CD4-positive, alpha-beta T cell treated with Interleukin-4 for 1 hour (primary cell): ENCODE data around the gene ZNF428.
"Not testable (repeated sequence)": the region's sequence is repeated elsewhere in the genome, so short reads cannot be mapped to it uniquely, and the experiment has no call there.

Experiments
- DNase-seq, 2 donors: peaks; one replicate each; pipeline ENCODE4 v3.0.0-alpha.2; 2020 to 2022

The ZNF428 gene, protein sequence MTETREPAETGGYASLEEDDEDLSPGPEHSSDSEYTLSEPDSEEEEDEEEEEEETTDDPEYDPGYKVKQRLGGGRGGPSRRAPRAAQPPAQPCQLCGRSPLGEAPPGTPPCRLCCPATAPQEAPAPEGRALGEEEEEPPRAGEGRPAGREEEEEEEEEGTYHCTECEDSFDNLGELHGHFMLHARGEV

DNA sequence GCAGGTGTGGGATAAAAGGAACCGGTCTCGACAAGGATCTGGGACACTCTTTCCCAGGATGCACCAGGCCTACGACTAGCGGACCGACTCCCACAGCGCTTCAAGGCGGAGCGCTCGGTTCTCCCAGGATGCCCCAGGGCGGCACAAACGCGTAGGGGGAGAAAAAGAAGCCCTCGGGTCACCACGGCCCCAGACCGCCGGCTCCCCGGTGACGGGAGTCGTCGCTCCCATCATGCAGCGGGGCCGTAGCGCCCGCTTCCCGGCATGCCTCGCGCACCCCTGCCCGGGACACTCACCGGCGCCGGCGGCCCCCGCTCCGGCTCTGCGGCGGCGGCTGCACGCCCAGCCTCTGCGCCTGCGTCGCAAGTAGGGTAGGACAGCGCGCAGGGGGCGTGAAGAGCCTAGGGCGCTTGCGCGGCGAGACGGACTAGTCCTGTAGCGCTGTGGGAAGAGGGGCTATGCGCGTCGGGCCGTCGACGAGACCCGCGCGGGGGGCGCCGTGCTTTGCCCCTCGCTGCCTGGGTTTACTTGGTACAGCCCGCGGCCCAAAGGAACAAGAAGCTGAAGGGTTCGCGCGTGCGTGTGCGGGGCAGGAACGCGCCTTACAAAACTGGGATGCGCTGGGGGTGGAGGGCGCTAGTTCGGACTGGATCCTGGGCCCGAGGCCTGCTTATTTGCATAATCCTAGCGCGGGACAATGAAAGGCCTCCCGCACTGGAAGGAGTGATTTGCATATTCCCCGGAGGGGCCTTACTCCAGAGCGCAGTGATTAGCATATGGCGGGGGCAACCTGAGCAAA lies at the start of gene ZNF428:
ZNF428 (minus strand) TSS at position 368 of the 799 bp plus-strand sequence. CDS start 5,325 bp downstream, outside the sequence.
- DNase-seq: peak; percentile 90

DNA sequence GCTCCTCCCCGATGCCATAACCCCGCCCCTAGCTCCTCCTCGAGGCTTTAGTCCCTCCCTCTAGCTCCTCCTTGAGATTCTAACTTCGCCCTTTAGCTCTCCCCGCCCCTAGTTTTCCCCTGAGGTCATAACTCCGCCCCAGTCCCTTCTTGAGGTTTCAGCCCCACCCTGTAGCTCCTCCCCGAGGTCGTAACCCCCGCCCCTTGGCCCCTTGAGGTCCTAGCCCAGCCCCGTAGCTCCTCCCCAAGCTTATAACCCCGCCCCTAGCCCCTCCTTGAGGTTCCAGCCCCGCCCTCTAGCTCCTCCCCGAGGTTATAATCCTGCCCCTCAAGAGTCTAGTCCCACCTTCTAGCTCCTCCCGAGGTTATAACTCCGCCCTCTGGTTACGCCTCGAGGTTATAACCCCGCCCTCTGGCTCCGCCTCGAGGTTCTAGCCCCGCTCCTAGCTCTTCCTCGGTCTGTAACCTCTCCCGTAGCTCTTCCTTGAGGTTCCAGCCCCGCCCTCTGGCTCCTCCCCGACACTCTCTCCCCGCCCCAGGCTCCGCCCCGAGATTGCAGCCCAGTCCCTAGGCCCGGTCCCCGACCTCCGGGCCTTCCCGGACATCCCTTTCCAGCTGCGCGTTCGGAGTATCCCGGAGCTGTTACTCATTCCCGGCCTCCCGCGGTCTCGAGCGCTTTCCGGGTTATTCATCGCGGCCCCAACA lies 49.1 kb upstream of the ZNF428 start:
- DNase-seq: peak; percentile 97 to 98

DNA sequence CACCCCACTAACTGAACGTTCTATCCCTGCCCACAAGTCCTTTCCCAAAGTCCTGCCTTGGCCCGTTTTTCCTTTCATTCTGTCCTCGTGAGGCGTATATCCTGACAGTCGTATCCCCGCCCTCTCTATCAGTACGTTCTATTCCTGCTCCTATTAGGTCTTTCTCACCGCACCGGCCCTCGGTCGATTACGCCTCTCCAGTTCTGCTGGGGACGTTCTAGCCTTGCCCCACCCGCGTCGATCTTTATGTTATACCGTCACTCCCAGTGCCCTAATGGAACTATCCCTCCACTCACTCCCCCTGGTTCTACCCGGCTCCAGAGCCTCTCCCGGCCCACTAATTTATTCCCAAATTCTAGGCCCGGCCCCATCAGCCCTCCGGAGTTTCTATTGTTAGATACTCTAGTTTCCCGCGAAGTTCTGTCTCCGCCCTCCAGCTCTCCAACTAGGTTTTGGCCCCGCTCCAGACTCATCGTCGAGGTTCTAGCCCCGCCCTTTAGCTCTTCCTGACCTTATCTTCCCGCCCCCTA lies 48.5 kb upstream of the ZNF428 start:
- no peak for DNase-seq

DNA sequence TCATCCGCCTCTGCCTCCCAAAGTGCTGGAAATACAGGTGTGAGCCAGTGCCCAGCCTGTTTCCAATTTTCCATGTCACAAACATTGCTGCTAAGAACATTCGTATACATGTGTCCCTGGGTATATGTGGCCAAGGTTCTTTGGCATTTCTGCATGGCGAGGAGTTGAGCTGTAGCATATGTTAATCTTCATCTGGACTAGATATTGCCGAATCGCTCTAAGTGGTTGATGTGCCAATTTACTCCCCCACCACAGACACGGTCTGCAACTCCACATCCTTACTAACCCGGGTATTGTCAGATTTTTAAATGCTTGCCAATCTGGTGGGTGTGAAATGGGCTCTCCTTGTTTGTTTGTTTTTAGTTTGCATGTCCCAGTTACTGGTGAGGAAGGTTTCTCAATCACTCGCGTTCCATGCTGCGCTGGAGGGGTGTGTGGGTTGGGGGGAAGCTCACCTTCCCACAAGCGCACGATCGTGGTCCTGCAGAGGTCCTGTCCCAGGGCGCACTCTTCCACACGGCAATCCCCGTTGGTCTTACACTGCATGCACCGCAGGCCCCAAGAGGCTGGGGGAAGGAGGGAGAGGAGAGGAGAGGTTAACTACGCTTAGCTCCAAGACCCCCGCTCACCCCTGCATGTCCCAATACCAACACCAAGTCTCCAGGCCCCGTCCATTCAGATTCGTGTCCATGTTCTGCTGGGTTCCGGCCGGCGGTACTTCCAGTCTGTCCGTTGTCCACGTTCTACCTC lies 47.9 kb upstream of the ZNF428 start:
- DNase-seq: no peak

- peak; percentile 64 to 69 for DNase-seq
Observed at GRCh38 chr19:43664018-43664417, 44.6 kb upstream of the ZNF428 start.

- DNase-seq: no peak
Observed at GRCh38 chr19:43662487-43662886, 43.1 kb upstream of the ZNF428 start.

DNA sequence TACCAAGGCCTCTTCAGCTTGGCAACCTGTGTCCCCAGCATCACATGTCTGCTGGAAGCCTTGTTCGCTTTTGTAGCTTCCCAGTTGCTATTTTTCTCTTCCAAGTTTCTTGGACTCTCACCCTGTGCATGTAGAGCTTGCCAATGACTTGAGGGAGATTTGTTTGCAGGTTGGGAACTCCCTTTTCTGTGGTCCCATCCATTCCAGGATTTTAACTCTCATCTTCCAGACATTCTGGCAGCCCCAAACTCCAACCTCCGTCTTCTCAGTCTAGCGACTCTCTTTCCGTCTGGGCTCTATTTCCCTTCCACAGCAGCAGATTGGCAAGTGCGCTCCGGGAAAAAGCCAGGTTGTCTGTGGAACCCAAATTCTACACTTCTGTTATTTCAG lies 41.5 kb upstream of the ZNF428 start:
- no peak for DNase-seq

GRCh38 chr19:43660301-43660970 lies 41.0 kb upstream of the ZNF428 start:
- DNase-seq: no peak

DNA sequence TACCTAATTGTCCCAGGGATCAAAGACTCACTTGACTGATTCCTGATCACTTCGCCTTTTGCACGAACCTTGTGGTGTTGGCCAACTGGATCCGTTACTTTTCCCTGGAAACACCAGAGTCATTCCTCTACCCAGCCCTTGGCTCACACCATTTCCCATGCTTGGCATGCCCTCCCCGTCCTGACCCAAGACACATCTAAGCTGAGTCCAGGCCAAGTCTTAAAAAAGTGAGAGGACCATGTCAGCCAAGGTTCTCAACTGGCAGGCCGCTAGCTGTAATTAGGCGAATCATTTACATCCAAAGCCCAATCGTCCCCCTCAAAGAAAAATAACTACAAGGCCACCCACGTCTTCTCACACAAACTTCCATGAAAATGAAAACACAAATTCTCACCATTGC lies 39.1 kb upstream of the ZNF428 start:
- no peak for DNase-seq

- DNase-seq: no peak
Observed at GRCh38 chr19:43658001-43658400, 38.6 kb upstream of the ZNF428 start.

GRCh38 chr19:43656436-43656835 lies 37.0 kb upstream of the ZNF428 start:
- no peak for DNase-seq

DNA sequence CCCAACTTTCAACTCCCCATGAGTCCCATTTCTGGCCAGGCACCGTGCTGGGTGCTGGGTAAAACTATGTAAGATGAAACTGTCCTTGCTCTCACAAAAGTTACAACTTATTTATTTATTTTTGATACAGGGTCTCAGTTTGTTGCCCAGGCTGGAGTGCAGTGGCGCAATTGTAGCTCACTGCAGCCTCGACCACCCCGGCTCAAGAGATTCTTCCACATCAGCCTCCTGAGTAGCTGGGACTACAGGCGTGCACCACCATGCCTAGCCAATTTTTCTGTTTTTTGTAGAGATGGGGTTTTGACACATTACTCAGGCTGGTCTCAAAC lies 33.1 kb upstream of the ZNF428 start:
- no peak for DNase-seq

GRCh38 chr19:43651758-43652545 lies 32.5 kb upstream of the ZNF428 start:
- peak; percentile 38 to 55 for DNase-seq

- not testable (repeated sequence) for DNase-seq
Observed at GRCh38 chr19:43650276-43650675, 30.8 kb upstream of the ZNF428 start.

- DNase-seq: no peak
Observed at GRCh38 chr19:43649514-43649913, 30.1 kb upstream of the ZNF428 start.

- DNase-seq: no peak
Observed at GRCh38 chr19:43648633-43649032, 29.2 kb upstream of the ZNF428 start.

DNA sequence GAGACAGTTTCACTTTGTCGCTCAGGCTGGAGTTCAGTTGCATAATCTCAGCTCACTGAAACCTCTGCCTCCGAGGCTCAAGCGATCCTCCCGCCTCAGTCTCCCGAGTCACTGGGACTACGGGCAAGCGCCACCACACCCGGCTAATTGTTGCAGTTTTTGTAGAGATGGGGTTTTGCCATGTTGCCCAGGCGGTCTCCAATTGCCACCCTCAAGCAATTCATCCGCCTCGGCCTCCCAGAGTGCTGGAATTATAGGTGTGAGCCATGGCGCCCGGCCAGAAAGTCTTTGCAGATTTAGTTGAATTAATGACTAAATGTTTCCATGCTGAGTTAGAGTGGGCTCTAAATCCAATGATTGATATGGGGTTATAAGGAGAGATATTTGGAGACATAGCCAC lies 24.8 kb upstream of the ZNF428 start:
- DNase-seq: no peak

- no peak for DNase-seq
Observed at GRCh38 chr19:43643326-43643725, 23.9 kb upstream of the ZNF428 start.

DNA sequence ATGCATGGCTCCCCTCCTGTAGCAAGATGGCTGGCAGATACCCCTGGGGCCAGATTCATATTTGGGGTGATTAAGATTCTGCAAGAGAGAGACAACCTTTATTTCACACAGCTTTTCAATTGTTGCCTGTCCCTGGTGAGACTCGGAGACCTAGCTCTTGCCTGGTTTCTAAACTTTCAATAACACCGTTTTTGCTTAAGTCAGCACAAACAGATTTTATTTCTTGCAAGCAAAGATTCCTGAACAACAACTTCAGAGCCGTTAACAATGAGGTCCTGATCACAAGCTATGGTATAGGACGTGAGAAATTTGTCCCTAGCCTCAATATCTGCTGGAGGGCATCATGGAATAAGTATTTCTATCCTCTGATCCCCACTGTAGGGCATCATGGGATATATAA lies 23.1 kb upstream of the ZNF428 start:
- no peak for DNase-seq

GRCh38 chr19:43641333-43641732 lies 21.9 kb upstream of the ZNF428 start:
- DNase-seq: no peak

GRCh38 chr19:43640424-43640757 lies 21.0 kb upstream of the ZNF428 start:
- DNase-seq: no peak
